Mucosa of stomach (tissue), 1 donor: ENCODE measurements around the gene TOMM22.

Source experiments
- H3K27me3 ChIP-seq: one replicate; pipeline ENCODE4 v1.7.0; 2013; ENCODE audit warnings: mild to moderate bottlenecking, low read length; ENCODE audit not compliant: control insufficient read depth, insufficient read depth
- H3K36me3 ChIP-seq: one replicate; pipeline ENCODE4 v1.7.0; 2013; ENCODE audit warnings: low read length; ENCODE audit not compliant: control insufficient read depth, insufficient read depth
- H3K4me1 ChIP-seq: one replicate; pipeline ENCODE4 v1.7.0; 2013; ENCODE audit warnings: mild to moderate bottlenecking, low read length; ENCODE audit not compliant: control insufficient read depth, insufficient read depth
- H3K4me3 ChIP-seq: one replicate; pipeline ENCODE4 v1.7.0; 2013; ENCODE audit warnings: low read length
- H3K9ac ChIP-seq: one replicate; pipeline ENCODE4 v1.7.0; 2013; ENCODE audit warnings: mild to moderate bottlenecking, low read length, moderate library complexity
- H3K9me3 ChIP-seq: one replicate; pipeline ENCODE4 v1.7.0; 2013; ENCODE audit warnings: mild to moderate bottlenecking, low read length, moderate library complexity; ENCODE audit not compliant: control insufficient read depth
- donor health status: Pancreatic carcinoma.

TOMM22 gene

DNA sequence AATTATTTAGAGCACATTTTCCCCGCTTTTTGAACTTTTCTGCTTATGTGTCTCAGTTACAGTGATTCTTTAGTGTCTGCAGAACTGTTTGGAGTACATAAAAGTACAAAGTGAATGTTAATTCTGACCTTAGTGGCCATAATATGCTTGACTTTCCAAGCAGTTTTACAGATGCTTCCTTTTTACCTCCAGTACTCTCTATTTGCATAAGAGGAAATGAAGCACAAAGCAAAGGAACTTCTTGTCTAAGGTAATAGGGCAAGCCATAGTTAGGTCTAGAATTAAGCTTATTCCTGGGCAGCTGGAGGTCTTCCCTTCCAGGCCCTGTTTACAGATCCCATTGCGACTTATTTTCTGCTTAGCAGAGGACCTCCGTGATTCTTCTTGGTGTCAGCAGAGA lies 27.5 kb downstream of the TOMM22 start:
- Histone ChIP-seq H3K9ac (no peak overlapping the region), H3K4me3 (no peak overlapping the region), H3K9me3 (no peaks in the 10 kb centered on the region), H3K36me3 (no peaks in the 10 kb centered on the region), H3K27me3 (no peaks in the 10 kb centered on the region), H3K4me1 (peaks cover 33% of the 10 kb centered on the region)

DNA sequence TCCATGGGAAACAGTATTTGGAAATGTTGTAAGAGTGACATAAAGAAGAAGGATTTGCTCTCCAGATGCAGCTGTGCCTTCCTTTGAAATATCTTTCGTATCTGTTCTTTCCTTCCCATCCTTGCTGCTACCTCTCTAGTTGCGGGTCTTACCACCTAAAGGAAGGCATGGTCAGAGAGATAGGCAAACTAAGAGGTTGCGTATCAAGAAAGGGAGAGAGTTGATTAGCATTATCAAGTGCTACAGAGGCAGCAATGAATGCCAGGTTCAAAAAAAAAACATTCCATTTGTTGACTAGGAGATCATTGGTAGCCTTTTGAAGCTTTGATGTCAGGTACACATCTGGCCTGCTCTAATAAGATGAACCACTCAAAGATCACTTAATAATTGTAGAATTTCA lies 28.6 kb downstream of the TOMM22 start:
- Histone ChIP-seq H3K27me3 (no peaks in the 10 kb centered on the region), H3K9ac (no peak overlapping the region), H3K36me3 (no peaks in the 10 kb centered on the region), H3K9me3 (no peaks in the 10 kb centered on the region), H3K4me3 (no peak overlapping the region), H3K4me1 (peaks cover 26% of the 10 kb centered on the region)

DNA sequence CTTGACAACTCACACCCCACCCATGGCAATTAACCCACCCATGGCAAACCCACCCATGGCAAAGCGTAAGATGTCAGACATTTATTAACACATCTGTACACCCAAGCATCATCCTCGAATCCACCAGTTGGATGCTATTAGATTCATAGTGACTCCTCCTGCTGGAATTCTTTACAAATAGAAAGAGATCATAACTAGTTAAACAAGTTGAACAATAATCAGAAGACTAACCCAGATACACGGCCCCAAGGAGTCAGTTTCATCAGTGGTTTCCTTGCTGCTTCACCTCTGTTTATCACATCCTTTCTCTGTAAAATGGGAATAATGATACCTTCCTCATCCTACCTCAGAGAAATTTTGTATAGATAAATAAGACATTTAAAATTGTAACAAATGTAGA lies 29.1 kb downstream of the TOMM22 start:
- peaks cover 26% of the 10 kb centered on the region for H3K4me1 ChIP-seq
- H3K9ac ChIP-seq: no peak overlapping the region
- H3K9me3 ChIP-seq: no peaks in the 10 kb centered on the region
- H3K36me3 ChIP-seq: no peaks in the 10 kb centered on the region
- H3K27me3 ChIP-seq: no peaks in the 10 kb centered on the region
- H3K4me3 ChIP-seq: no peak overlapping the region

DNA sequence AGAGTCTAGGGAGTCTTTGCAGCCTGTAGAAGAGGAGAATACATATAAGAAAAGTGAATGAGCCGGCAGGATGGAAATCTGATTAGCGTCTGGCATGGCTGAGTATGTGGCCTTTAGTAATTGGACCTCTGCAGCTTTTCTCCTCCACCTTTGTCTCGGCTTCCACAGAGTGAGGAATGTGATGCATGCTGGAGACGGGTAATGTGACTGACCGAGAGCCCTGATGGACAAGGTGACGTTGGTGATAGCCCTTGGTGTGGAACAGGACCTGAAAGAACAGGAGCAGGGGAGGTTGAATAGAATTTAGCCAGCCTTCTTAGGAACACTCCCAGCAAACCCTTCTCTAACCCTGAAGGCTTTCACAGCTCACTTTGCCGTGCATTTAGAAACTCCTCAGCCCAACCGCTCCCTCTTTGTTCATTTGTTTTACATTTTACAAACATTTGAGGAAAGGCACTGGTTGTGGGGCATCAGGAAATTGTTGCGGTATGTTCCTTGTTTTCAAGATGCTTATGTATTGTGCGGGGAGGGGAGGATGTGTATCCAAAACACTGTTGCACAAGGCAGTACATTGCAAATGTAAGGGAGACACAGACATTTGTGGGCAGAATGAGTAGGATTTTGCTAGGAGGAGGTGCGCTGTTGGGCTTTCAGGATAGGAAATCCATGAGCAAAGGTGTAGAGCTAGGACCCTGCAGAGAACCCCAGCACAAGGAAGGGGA lies 30.9 kb downstream of the TOMM22 start:
- Histone ChIP-seq H3K9me3 (no peaks in the 10 kb centered on the region), H3K36me3 (peaks cover 10% of the 10 kb centered on the region), H3K4me3 (no peak overlapping the region), H3K9ac (no peak overlapping the region), H3K4me1 (peaks cover 17% of the 10 kb centered on the region), H3K27me3 (no peaks in the 10 kb centered on the region)

GRCh38 chr22:38713921-38714320 lies 32.2 kb downstream of the TOMM22 start:
- Histone ChIP-seq H3K27me3 (no peaks in the 10 kb centered on the region), H3K36me3 (peaks cover 10% of the 10 kb centered on the region), H3K9ac (no peak overlapping the region), H3K9me3 (no peaks in the 10 kb centered on the region), H3K4me1 (peaks cover 17% of the 10 kb centered on the region), H3K4me3 (no peak overlapping the region)

DNA sequence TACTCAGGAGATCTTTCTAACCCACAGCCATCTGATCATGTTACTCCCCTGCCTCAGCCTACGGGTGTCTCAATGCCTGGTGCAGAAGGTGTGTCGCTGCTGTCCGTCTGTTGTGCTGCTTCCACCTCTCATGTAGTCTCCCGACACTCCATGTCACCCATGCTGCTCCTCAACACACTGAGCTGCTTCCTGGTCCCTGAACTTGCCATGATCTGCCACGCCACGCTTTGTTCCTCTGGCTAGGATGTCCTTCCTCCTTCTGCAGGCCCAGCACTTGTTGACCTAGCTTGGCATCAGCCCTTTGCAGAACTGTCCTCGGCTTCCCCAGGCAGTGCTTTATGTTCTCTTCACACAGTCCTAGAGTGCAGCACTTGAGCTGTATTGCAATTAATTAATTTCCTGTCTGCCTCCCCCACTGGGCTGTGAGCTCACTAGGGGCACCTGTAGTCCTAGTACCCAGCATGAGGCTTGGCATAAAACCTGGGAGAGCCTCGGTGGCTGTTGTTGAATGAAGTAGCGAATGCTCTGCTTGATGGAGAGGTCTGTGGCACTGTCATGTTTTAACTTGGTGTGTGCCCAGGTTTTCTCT lies 33.5 kb downstream of the TOMM22 start:
- H3K4me1 ChIP-seq: peaks cover 17% of the 10 kb centered on the region
- peaks cover 10% of the 10 kb centered on the region for H3K36me3 ChIP-seq
- H3K9me3 ChIP-seq: no peaks in the 10 kb centered on the region
- no peak overlapping the region for H3K9ac ChIP-seq
- H3K4me3 ChIP-seq: no peak overlapping the region
- no peaks in the 10 kb centered on the region for H3K27me3 ChIP-seq

DNA sequence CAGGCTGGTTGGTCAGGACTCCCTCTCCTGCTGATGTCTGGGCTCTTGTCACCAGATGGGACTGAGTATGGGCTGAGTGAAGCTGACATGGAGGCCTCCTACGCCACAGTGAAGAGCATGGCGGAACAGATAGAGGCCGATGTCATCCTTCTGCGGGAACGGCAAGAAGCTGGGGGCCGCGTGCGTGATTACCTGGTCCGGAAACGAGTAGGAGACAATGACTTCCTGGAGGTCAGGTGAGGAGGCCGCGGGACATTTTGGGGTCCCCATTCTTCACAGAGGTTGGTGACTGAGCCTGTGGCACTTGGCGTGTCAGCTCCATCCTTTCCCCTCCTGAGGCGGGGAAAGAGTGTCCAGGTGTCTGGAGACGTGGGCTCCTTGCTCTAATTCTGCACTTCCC lies 34.1 kb downstream of the TOMM22 start:
- H3K9me3 ChIP-seq: no peaks in the 10 kb centered on the region
- H3K4me3 ChIP-seq: no peak overlapping the region
- H3K9ac ChIP-seq: no peak overlapping the region
- H3K36me3 ChIP-seq: peaks cover 10% of the 10 kb centered on the region
- H3K4me1 ChIP-seq: peaks cover 17% of the 10 kb centered on the region
- no peaks in the 10 kb centered on the region for H3K27me3 ChIP-seq

- Histone ChIP-seq H3K9me3 (no peaks in the 10 kb centered on the region), H3K4me3 (no peak overlapping the region), H3K27me3 (no peaks in the 10 kb centered on the region), H3K4me1 (peaks cover 17% of the 10 kb centered on the region), H3K9ac (no peak overlapping the region), H3K36me3 (peaks cover 10% of the 10 kb centered on the region)
Measured at GRCh38 chr22:38716271-38716670, 34.5 kb downstream of the TOMM22 start.

DNA sequence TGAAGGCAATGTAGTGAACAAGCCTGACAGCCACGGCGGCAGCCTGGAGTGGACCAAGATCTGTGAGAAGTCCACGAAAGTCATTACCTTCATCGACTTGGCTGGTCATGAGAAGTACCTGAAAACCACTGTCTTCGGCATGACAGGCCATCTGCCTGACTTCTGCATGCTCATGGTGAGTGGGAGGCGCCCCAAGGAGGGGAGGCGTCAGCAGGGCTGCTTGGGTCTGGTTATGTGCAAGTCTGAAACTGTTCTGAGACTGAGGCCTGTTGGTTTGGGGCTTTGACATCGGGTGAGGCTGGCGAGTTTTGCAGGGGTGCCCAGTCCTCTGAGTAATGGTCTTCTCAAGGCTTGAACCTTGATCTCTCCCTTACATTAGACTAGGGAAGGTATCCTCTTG lies 35.1 kb downstream of the TOMM22 start:
- Histone ChIP-seq H3K4me1 (peaks cover 17% of the 10 kb centered on the region), H3K36me3 (peaks cover 10% of the 10 kb centered on the region)

GRCh38 chr22:38717244-38717643 lies 35.5 kb downstream of the TOMM22 start:
- Histone ChIP-seq H3K4me3 (no peak overlapping the region), H3K27me3 (no peaks in the 10 kb centered on the region), H3K4me1 (peaks cover 17% of the 10 kb centered on the region), H3K9ac (no peak overlapping the region), H3K9me3 (no peaks in the 10 kb centered on the region), H3K36me3 (peaks cover 10% of the 10 kb centered on the region)

More for the DNA sequence above, 35.1 kb downstream of the TOMM22 start:
- Histone ChIP-seq H3K9ac (no peak overlapping the region), H3K9me3 (no peaks in the 10 kb centered on the region), H3K27me3 (no peaks in the 10 kb centered on the region), H3K4me3 (no peak overlapping the region)

GRCh38 chr22:38718414-38718813 lies 36.7 kb downstream of the TOMM22 start:
- Histone ChIP-seq H3K9ac (no peak overlapping the region), H3K9me3 (no peaks in the 10 kb centered on the region), H3K4me1 (peaks cover 12% of the 10 kb centered on the region), H3K4me3 (no peak overlapping the region), H3K27me3 (no peaks in the 10 kb centered on the region), H3K36me3 (peaks cover 10% of the 10 kb centered on the region)

- Histone ChIP-seq H3K9ac (no peak overlapping the region), H3K4me1 (peaks cover 12% of the 10 kb centered on the region), H3K36me3 (peaks cover 11% of the 10 kb centered on the region), H3K4me3 (no peak overlapping the region), H3K27me3 (no peaks in the 10 kb centered on the region), H3K9me3 (no peaks in the 10 kb centered on the region)
Measured at GRCh38 chr22:38719196-38719595, 37.4 kb downstream of the TOMM22 start.
